ENCODE measurements around the gene CETP.
A peak's percentile ranks its signal among the peaks of the same experiment; 100 is the strongest.

Gene CETP

DNA sequence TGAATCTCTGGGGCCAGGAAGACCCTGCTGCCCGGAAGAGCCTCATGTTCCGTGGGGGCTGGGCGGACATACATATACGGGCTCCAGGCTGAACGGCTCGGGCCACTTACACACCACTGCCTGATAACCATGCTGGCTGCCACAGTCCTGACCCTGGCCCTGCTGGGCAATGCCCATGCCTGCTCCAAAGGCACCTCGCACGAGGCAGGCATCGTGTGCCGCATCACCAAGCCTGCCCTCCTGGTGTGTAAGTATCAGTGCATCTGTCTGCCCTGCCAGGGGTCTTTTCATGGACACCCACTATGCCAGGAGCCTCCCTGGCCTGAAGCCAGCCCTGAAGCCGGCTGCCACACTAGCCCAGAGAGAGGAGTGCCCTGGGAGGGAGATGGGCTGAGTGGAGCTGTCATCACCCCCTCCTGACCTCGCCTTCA is at the start of gene CETP:
Gene CETP, plus strand, starts transcription at position 100 of the 431 bp plus-strand sequence. Its CDS starts 30 bp downstream, at position 130.
- no peak for DNase-seq (ENCODE audit: low spot score)

DNA sequence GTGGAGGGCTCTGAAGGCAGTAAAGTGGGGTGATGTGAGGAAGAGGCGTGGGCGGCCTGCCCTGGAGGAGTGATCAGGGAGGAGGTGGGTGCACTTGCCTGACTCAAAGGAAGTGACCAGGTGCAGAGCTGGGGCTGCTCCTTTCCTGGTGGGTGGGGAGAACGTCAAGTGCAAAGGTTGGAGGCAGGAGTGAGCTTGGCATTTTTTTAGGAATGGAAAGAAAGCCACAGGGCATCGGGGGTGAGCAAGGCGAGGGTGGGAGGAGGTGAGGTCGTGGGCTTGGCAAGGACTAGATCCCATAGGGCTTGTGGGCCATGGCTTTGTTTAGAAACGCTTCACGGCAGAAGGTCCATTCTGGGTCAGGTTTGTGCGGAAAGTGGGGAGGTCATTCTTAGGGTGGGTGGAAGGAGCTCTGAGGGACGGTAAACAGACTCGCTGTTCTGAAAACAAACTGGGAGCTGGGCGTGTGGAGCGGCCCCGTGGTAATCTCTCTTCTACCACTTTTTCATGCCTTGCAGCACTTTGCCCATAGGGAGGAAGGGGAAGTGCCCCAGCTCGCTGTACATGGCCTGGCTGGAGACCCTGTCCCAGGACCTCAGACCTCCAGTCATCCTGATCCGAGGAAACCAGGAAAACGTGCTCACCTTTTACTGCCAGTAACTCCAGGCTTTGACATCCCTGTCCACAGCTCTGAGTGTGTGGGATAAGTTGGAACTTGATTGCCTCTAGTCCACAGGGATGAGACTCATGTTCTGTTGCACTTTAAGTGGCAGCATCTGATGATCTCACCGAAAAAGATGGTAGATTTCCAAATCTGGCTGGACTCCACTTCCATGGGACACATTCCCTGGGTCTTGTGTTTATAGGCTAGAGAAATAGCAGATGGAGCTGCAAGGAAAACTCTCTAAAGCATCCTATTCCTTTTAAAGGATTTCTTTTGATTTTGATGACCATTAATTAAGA is 48.7 kb upstream of the CETP start:
- no peak for DNase-seq (ENCODE audit: low spot score)

DNA sequence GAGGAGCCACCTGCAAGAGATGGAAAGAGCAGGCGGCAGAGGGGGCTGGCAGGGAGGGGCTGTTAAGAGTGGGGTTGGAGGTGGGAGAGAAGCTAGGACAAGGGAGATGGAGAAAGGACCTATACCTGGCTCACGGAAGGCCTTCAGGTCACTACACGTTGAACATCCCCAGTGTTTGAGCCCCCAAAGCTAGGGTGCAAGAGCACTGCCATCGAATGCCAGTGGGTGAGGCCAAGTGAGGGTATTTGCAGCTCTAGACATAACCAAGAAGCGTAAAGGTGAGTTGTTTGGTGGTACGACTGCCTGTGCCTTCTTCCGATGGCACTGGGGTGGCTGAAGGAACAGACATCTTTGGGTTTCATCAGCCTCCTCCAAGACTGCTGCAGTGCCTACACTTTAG is 46.9 kb upstream of the CETP start:
- no peak for DNase-seq (ENCODE audit: low spot score)

- DNase-seq (ENCODE audit: low spot score), result no peak
Measured at GRCh38 chr16:56915336-56916119, 46.2 kb upstream of the CETP start.

- peak; percentile 64 for DNase-seq (ENCODE audit: low spot score)
Measured at GRCh38 chr16:56916571-56917403, 45.0 kb upstream of the CETP start.

DNA sequence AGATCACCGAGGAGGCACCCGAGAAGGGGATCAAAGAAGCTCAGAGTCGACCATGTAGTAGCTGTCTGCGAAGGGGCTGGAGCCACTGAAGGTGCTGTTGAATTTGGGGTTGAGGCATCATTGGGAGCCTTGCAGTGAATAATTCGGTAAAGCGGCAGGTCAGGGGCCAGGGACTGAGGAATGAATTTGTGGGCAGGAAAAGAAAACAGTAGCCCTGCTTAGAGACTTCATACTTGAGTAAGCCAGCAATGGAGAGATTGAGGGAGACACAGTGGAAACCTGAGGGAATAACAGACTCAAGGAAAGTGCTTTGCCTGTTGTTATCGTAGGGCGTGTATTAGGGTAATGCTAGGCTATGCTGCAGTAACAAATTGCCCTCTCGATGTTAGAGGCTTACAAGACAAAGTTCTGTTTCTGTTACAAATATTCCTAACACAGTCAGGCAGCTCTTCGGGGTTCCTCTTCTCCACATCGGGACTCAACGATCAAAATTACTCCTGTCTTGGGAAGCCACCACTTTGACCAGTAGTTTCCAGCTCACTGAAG is 43.2 kb upstream of the CETP start:
- no peak for DNase-seq (ENCODE audit: low spot score)

DNA sequence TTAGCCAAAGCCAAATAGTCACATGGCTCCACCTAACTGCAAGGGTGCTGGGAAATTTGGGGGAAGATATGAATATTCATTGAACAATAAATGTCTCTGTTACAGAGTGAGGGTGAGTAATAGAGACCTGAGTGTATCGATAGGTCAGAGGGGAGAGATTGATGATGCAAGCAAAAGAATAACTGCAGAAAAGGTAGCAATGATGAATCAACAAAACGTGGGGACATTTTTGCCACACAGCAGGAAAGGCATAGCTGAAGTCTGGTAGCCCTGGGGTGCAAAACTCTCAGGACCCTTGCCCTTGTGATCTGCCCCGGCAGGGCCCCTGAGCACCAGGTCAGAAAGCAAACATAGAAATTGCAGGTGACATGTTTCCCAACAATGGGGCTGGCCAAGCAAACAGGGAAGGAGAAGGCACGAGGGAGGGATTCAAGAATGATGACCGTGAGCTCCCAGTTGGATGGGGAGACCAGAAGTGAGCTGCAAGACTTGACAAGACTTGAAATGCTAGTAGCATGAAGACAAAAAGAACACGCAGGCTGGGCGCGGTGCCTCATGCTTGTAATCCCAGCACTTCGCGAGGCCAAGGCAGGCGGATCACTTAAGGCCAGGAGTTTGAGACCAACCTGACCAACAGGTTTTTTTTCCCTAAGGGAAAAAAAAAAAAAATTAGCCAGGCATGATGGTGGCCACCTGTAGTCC is 42.5 kb upstream of the CETP start:
- no peak for DNase-seq (ENCODE audit: low spot score)

DNA sequence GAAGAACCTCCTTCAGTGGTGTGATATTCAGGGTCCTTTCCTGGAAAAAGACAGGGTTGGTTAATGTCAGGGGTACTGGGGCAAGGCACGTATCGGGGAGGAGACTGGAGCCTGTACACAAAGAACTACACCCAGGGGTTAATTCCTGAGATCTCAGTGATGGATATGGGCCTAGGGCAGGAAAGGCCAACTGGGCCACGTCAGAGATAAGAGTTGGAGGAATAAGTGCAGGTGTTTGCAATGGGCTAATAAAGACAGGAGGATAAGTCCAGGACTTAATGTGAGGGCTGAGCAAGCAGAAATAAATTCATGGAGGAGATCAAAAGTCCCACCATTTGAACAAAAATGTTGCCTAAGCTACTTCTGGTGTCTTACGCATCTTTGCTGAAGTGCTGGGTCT is 40.2 kb upstream of the CETP start:
- DNase-seq (ENCODE audit: low spot score), result no peak

- no peak for DNase-seq (ENCODE audit: low spot score)
Measured at GRCh38 chr16:56923481-56924091, 38.2 kb upstream of the CETP start.

DNA sequence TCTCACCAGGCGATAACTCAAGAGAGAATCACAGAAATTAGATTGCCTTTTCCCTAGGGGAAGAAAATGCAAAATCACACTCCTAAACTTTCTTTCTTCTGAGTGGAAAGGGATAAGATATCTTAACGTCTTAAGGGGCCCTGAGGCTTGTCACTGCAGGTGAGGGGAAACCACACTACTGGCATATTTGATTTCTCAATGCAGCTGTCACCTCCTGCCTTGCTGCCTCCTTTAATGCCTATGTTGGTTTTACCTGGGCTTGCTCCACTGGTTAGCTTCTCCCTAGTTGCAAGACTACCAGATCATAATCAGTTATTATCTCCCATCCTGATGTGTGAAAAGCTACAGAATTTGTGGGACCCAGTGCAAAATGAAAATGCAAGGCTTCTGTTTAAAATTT is 34.3 kb upstream of the CETP start:
- DNase-seq (ENCODE audit: low spot score), result no peak

DNA sequence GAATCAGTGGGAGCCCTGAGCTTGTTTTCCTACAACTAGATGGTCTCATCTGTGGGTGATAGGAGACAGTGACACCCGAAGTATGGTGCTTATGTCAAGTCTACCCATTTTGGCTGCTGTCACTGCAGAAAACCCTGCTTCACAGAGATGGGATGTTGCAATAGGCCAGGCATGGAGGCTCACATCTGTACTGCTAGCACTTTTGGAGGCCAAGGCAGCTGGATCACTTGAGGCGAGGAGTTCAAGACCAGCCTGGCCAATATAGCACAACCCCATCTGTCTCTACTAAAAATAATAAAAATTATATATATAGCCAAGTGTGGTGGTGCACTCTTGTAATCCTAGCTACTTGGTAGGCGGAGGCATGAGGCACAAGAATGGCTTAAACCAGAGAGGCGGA is 32.1 kb upstream of the CETP start:
- DNase-seq (ENCODE audit: low spot score), result no peak

DNA sequence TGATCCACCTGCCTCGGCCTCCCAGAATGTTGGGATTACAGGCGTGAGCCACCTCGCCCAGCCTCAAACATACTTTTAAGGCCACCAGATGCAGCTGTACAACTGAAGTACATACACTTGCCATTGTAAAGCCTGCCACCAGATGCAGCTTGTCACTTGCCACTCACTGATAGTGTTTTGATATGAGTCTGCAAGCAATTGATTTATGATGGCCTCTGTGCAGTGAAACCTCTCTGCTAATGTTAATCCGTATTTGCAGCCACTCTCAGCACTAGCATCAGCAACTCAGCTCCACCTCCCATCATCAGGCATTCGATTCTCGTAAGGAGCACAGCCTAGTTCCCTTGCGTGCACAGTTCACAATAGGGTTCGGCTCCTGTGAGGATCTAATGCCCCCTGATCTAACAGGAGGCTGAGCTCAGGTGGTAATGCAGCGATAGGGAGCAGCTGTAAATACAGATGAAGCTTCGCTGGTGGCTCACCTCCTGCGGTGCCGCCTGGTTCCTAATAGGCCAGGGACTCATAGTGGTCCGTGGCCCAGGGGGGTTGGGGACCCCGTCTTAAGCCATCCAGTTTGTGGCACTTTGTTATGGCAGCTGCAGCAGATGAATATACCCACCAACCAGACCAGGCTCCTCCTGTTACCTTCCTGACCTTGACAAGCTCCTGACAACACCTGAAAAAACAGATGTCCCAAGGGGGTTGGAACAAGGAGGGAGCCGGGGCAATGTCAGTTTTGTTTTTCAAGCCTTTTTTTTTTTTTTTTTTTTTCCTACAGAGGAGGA is 31.1 kb upstream of the CETP start:
- DNase-seq (ENCODE audit: low spot score), result no peak

DNA sequence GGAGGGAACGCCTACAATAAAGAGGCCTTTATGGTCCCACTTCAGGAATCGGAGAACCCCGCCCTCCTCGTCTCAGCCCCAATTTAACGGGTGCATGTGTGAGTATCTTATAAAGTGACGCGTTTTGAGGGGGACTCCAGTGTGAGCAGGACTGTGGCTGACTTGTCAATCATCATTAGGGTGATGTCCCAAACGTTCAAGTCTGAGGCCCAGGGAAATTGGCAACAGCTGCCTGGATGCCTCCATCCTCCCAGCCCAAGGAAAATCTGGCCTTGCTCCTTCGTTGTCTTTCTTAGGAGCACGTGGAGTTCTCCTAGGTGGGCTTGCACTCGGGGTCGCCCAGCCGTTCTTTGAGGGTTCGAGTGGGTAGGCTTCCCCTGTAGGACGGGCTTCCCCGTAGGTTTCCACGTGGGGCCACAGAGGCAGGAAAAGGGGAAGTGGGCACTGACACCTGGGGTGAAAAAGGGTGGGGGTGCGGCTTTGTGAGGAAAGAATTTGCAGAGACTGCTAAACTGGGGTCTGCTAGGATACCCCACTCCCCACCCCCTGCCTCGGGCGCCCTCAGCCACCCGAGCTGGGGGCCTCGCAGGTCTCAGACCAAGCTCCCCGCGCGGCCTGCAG is 30.4 kb upstream of the CETP start:
- no peak for DNase-seq (ENCODE audit: low spot score)

GRCh38 chr16:56931892-56932720 is 29.6 kb upstream of the CETP start, which contains the start of gene HERPUD1:
Gene HERPUD1 (plus strand): TSS chr16:56932142. CDS start chr16:56932245, 103 bp downstream.
- peak; percentile 98 for DNase-seq (ENCODE audit: low spot score)

GRCh38 chr16:56932721-56933619 is 28.8 kb upstream of the CETP start:
- DNase-seq (ENCODE audit: low spot score), result peak; percentile 94

GRCh38 chr16:56933828-56934598 is 27.7 kb upstream of the CETP start:
- DNase-seq (ENCODE audit: low spot score), result no peak
